Keratinocyte (primary cell): ENCODE measurements around the gene KLHL5.

Experiments
- EZH2 ChIP-seq: IDR thresholded peaks from one replicate; pipeline ENCODE4 v1.6.1; 2012; ENCODE audit warnings: inconsistent platforms, mild to moderate bottlenecking, low read length, moderate library complexity
- TF ChIP-seq, protein P1 (sequence below), 3 experiments: IDR thresholded peaks in 1 of 3; conservative IDR thresholded peaks in 1 of 3; optimal IDR thresholded peaks in 1 of 3; 2 replicates in 2 of 3; 3 replicates in 1 of 3; pipeline versions ENCODE3 to v1.5.1; 2011; ENCODE audit warnings: low read length in 3 of 3, mild to moderate bottlenecking in 3 of 3, moderate library complexity in 2 of 3, control low read depth in 1 of 3, inconsistent platforms in 1 of 3; ENCODE audit not compliant: insufficient read depth in 2 of 3; ENCODE audit errors: extremely low read depth in 1 of 3

DNA sequence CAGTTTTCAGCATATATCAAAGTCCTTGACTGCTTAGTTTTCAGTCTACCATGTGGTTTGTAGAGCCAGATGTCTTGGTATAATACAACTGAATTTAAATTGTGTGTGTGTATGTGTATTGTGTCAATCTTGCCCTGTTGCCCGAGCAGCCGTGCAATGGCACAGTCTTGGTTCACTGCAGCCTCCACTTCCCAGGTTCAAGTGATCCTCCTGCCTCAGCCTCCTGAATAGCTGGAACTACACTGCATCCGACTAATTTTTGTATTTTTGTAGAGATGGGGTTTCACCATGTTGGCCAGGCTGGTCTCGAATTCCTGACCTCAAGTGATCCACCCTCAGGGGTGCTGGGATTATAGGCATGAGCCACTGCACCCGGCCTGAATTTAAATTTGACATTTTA, 6.0 kb upstream of the KLHL5 start:
- TF ChIP-seq, protein P1, sequence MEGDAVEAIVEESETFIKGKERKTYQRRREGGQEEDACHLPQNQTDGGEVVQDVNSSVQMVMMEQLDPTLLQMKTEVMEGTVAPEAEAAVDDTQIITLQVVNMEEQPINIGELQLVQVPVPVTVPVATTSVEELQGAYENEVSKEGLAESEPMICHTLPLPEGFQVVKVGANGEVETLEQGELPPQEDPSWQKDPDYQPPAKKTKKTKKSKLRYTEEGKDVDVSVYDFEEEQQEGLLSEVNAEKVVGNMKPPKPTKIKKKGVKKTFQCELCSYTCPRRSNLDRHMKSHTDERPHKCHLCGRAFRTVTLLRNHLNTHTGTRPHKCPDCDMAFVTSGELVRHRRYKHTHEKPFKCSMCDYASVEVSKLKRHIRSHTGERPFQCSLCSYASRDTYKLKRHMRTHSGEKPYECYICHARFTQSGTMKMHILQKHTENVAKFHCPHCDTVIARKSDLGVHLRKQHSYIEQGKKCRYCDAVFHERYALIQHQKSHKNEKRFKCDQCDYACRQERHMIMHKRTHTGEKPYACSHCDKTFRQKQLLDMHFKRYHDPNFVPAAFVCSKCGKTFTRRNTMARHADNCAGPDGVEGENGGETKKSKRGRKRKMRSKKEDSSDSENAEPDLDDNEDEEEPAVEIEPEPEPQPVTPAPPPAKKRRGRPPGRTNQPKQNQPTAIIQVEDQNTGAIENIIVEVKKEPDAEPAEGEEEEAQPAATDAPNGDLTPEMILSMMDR (optimal IDR thresholded peaks at IDR 0.05 in 1 of 3, IDR thresholded peaks at IDR 0.05 in 1 of 3, conservative IDR thresholded peaks at IDR 0.05 in 1 of 3; ENCODE audit: extremely low read depth in 1 of 3, insufficient read depth in 2 of 3, low read length in 3 of 3), result no peak
- no peak for TF ChIP-seq EZH2
